ENCODE measurements around the gene LRCH1.

LRCH1 gene

DNA sequence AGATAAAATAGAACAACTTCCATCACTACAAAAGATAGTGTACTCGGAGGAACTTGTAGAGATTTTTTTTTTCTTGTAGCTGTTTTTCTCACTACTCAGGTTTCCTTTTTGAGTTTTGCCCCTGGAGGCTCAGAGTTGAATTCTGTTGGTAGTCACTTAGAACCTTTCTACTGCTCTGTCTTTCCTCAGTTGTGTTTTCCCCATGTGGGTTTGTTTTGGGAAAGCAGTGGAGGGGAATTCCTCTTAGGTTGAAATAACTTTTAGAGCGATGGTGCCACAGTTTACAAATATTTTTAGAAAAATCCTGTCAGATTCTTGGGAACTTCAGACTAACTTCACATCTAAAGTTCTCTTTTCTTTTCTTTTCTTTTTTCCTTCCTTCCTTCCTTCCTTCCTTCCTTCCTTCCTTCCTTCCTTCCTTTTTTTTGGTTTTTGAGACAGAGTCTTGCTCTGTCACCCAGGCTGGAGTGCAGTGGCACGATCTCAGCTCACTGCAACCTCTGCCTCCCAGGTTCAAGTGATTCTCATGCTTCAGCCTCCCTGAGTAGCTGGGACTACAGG lies 65.8 kb downstream of the LRCH1 start:
- no peak for DNase-seq

DNA sequence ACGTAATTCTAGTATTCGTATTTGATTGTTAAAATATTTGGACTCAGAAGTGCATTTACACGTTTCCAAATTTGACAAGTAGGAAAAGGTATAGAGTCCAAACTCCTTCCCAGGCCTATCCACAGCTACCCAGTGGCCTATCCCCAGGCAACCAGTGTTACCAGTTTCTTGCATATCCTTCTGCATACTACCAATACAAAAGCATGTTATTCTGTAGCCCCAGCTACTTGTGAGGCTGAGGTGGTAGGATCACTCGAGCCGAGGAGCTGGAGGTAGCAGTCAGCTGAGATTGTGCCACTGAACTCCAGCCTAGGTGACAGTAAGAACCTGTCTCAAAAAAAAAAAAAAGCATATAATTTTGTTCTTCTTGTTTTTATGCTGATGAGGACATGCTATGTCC lies 67.1 kb downstream of the LRCH1 start:
- no peak for DNase-seq

DNA sequence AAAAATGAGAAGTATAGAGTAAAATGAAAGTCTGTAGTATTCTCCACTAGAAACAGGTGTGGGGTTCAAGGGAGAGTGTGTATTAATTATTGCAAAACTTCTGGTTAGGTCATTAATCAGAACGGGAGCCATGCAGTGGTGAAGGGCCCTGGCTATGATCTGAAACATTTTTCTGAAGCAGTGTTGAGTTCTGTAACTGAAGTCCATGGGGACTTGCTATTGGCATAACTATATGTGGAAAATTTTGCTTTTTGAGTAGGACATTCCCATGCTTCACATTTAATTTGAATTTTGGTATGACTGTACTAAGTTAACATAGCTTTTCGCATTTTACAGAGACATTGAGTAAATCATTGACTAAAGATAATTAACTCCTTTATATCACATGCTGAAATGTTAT lies 67.5 kb downstream of the LRCH1 start:
- no peak for DNase-seq

DNA sequence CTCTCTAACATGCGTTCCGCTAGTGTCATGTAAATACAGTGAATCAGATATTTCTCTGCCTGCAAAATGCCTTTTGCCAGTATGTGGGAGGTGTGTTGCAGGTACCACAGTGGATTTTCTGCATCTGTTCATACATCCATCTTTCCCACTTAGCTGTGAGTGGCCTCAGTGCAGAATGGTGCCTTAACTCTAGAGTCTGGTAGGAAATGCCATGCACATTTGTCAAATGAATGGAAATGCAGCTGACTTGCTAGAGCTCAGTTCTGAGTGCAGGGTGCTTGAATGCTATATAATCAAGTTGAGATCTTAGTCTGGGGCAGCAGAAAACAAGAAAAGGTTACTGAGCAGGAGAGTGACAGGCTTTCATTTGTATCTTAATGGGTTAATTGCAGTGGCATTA lies 68.2 kb downstream of the LRCH1 start:
- DNase-seq = no peak

DNA sequence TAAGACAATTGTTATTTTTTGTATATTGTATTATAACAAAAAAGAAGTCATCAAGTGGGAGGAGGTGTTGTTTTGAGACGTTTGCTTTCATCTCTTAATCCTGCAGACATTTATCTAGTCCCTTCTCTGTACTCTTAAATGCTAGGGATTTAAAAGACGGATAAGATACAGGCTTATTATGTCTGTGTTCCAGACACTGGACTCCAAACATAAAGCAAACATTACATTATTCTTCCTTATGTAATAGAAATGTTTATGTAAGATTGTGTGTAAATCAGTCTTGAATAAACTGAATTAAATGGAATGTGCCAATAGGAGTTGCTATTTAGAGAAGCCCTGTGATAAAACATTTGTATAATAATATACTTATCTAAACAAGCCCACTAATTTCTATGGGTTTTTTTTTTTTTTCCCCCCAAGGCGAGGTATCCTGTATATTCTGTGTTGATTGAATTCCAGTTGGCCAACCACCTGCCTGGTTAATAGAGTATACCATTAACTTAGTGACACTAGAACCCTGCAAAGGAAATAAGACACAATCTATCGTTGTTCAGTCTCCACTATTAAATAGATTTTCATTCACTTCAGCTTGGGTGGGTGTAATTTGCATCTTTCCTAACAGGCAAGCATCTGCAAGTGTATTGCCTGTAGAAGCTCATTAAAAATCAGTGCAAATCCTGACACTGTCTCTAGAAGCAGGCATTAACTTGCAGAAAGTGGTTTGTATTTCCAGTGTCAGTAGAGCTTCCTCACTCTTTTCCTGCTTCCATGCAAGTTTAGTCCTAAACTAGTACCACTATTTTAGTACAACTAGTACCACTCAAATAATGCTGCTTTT lies 69.0 kb downstream of the LRCH1 start:
- no peak for DNase-seq

DNA sequence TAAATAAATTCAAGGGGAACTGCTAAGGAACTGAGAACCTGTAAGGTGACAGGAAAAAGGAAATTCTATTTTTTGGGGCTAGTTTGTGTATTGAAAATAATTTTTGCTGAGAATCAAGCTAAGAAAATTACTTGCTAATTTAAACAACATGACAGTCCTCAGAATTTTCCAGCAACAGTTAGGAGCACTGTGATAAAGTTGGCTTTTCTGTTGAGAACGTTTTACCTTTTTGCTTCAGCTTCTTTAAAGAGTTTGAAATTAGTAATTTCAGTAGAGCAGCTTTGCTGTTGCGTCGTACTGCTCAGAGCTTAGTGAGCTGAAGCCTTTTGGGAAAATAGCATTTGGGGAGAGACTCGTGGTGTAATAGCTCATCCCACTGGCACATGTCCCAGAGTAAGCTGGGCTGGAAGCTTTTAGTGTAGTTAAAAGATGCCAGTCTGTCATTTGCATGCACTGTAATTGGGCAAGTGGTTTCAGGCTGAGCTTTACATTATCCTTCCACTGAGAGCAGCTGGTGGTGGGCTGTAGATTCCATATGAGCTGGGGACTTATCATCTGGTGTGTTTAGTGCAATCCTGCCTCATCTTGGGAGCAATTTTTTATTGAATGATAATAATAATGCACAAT lies 69.8 kb downstream of the LRCH1 start:
- peak; percentile 39 for DNase-seq

DNA sequence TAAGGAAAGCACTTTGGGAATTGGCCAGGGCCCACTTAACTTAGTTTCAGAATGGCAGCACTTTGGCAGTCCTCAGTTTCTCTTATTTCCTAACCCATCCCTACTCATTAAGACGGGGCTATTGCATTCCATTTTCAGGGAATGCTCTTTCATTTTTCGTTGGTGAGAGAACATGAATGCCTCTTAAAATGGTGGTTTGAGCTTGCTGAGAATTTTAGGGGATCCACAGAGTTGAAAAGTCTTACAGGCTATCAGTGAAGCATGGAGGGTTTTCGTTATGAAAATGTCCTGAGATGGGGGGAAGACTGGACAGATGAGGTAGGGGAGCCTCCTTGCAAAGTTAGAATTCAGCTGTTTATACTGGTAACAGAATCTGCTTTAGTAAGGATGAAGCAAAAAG lies 71.4 kb downstream of the LRCH1 start:
- DNase-seq = no peak

DNA sequence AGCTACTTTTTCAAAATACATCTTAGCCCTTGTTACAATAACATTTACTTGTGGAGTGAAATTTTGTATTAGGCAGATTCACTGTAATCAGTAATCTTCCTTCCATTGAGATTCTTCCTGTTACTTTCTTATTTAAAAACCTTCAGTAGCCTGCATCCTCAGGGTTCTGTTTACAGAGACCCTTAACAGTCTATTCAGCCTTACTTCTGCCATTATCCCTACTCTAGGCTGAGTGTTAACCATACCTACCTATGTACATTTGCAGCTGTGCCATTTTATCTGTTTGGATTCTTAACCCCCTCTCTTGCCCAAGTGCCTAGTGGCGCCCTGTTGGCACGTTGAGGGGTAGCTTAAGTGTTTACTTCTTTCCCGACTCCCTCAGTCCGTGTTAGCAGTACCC lies 71.9 kb downstream of the LRCH1 start:
- DNase-seq = peak; percentile 57

DNA sequence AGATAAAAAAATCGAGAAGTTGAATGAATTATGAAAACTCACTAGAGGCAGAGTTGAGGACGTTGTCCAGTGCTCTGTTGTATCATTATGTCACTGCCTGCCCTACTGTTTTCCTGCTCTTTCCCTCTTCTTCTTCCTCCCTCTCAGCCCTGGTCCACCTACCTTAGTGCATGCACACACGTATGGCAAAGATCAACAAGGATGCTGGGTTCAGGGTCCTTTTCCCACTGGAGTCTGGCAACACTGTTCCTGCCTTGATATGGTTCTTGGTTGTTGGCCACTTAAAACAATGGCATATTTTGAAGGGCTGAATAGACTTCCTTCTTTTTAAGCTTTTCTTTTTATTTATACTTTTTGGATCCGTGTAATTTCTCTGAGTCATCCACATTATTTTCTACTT lies 74.5 kb downstream of the LRCH1 start:
- no peak for DNase-seq

DNA sequence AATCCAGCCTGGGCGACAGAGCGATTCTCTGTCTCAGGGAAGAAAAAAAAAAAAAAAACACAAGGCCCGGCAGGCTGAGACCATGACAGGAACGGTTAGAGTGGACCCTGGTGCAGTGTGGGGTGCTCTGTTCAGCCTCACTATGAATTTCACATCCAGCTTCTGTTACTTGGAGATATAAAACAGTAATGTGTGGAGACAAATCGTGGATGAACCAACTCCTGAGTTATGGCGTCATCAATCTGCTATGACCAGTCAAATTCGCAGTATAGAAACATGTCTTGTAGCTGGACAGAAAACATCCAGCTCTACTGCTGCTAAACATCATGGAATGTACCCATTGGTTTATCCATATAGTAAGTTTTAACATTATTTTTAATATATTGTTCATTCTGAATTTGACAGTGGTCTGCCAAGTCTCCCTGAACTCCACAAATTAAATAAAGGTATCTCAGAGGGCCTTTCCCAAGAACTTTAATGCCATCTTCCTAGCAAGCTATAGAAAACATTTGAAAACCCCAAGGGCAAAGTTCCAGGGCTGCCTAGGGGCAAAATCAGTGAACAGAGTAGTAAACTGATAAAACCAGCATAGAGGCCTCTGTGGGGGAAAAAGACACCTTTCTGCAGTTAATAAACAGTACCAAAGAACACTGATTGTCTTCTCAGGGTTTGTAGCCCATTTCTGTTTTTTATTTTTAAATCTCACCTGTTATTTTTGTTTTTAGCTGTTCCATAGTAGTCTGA lies 75.8 kb downstream of the LRCH1 start:
- no peak for DNase-seq

DNA sequence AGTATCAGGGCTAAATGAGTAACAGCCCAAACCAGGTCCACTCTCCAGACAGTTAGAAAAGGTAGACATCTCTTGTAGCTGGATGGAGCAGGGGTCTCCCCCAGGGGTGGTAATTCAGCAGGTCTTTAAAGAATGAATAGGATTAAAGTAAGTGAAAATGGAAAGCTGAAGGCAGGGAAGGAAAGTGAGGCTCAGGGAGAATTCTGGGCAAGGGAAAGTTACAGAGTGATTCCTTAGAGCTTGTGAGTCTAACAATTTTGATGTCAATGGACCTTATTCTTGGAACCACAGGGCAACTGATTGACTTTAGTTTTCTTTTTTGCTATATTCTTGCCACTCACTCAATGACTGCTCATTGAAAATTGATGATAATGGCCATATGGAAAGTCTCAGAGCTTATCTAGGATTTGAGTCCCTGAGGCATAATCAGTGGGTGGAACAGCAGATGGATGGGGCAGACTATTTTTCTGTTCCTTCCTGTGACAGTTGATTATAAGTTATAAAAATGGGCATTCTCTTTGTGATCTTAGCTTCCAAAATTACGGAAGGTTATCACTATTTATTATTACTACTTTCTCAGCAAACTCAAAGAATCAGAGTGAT lies 76.9 kb downstream of the LRCH1 start:
- DNase-seq = no peak

DNA sequence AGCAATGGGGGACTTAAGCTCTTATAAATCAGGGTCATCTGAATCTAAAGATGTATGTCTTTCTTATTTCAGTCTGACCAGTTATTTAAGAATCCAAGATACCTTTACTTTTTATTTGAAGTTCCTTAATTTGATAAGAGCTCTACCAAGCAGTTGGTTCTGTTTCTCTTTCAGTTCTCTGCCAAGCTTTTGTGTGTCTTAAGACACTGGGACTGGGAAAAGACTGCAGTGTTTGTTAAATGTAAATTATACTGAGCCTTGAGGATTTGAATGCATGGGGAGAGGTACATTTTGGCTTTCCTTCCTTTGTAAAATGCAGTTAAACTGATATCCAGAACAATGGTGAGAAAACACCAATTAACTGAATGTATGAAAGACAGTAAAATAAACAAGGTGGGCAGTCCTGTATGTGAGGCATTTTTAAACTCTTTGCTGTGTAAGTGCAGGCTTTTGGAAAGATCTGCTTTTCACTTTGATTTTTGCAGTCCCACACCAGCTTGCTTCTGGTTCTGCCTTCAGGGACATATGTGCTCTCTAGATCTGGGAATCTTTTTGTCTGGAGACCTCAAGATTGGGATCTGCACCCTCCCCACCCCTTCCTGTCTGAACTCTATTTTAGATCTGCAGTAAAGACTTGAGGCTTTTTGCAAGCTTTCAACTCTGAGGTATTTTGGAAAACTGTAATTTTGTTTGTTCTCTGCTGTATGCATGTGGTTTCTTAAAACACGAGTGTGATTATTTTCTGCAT lies 77.6 kb downstream of the LRCH1 start:
- no peak for DNase-seq

DNA sequence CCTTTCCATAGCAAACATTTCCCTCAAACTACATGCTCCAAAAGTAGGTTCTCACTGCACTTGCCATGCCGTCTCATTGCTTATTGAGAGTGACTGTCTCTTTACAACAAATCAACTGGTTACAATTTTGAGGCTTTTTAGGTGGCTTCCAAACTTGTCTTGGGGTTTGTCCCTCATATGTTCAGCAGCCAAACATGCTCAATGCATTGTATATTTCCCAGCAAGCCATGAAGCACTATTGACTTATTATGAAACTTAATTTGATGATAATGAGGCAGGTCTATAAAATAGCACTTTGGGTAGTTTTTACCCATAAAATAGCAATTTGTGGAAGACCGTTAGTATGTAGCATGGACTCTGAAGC lies 78.2 kb downstream of the LRCH1 start:
- DNase-seq = no peak

DNA sequence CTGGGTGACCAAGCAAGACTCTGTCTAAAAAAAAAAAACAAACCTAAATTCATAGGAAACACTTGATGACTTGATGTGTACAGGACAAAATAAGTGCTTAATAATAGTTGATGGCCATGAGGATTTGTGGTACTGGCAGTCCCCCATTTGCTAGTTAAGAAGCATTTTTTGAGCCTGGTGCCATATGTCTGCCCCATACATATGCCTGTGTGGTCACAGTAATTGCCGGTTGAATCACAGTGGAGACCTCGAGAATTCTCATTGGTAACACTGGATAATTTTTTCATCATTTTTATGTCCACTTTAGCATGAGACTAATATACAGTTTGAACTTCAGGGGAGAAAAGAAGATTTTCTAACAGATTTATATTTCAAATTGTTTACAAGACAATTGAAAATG lies 79.2 kb downstream of the LRCH1 start:
- DNase-seq = no peak

DNA sequence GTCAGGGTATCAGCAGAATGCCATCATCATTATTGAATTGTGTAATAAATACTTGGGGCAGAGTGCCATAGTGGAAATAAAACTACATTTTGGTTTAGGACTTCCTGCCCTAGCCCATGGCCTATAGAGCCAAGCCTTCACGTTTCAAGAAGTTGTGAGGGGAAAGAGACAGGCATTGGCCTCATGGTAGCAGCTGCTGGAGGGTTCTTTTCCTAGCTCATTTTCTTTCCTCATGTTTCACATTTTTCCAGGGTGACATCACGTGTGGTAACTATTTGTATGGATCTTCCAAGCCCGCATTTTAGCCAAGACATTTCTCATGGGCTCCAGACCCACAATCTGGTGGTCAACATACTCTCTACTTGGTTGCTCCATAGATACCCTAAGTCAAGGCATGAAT lies 80.4 kb downstream of the LRCH1 start:
- no peak for DNase-seq

DNA sequence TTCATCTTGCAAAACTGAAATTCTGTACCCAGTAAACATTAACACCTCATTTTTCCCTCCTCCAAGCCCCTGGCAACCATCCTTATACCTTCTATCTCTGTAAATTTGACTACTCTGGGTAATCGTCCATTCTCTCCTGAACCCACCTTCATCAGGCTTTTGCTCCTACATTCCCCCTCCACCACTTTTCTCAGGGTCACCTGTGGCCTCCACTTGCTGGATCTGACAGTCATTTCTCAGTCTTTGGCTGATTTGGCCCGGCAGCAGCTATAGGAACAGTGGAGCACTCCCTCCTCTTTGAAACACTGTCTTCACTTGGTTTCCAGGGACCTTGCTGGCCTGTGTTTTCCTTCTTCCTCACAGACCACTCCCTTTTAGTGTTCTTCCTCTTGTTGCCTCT lies 83.5 kb downstream of the LRCH1 start:
- no peak for DNase-seq

DNA sequence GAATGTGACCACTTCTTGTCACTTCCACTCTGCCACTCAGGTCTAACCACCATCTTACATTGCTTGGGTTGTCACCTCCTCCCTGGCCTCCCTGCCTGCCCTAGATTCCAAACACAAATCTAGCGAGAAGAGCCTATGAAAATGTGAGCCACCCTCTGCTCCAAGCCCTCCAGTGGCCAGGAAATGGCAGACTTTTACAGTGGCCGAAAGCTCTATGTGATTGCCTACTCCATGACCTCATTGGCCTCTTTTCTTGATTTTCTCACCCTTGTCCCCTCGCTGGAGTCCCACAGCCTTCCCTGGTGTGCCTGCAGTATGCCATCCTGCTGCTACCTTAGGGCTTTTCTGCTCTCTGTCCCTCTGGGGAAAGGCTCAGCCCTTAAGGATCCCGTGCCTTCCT lies 84.2 kb downstream of the LRCH1 start:
- DNase-seq = no peak

DNA sequence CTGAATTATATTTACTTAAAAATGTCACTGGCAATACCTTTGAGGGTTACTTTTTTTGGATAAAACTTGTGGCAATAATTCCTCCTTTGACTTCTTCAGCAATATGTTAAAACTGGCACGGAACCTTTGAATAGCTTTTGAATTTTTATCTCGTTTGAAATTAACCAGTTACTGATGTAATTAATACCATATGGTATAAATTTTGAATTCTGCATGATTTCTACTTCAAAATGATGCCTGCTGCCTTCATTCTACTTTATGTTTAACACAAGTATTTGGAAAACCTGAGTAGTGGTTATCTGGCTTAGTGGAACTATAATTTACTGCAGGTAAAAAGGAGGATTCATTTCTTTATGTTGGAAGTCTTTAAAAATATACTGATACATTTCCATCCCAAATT lies 85.3 kb downstream of the LRCH1 start:
- no peak for DNase-seq

DNA sequence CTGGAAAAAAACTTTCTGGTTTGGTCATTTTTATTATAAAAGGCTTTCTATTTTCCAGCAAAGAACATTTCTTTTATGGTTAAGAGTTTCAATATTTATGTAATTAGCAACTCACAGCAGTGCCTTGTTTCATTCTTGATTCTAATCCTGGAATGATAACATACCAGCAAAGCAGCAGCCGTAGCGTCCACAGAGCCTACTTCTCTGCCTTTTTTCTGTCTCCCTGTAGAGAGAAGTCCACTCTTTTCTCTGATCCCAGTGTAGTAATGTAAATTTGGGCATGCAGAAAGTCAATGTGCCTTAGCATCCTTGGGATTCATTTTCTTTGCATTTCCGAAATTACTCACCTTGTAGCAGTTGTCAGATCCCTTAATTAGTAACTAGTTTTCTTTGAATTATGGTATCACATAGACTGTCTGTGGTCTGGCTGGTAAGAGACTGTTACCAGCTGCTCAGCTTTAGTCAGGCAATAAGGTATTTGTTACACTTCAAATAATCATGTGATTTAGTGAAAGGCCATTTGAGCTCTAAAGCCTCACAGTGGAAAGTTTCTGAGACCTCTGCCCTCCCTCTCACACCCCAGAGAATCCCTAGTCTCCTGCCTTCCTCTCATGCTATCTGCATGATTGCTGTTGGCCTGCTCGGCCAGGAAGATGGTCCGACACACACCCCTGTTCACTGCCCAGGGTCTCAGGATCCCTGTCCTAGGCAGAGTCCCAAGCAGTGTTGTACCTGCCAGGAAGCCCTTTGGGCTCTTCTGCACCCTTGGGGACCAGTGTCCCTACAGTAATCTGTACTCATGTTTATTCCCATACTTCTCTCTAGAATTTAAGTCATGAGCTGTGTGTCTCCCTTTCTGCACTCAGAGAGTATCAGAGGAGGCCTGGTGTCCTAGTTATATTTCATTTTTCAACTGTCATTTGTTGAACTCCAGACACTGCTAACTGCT lies 86.3 kb downstream of the LRCH1 start:
- no peak for DNase-seq

DNA sequence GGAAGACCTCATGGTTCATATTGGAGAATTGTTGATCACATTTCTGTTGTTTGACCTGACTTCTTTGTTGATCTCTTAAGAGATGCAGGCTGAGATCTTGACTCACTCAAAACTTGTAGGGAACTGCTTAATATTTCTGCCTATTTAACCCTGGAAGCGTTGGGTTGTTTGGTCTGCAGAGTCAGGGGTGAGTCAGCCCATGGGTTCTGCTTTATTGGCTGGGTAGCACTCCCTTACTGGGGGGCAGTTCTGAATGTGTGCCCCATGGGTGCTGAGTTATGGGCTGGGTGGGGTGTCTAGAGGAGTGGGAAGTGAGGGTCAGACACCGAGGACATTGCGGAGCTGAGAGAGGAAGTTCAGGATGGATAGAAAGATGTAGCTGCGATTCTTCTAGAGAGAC lies 87.9 kb downstream of the LRCH1 start:
- DNase-seq = no peak

DNA sequence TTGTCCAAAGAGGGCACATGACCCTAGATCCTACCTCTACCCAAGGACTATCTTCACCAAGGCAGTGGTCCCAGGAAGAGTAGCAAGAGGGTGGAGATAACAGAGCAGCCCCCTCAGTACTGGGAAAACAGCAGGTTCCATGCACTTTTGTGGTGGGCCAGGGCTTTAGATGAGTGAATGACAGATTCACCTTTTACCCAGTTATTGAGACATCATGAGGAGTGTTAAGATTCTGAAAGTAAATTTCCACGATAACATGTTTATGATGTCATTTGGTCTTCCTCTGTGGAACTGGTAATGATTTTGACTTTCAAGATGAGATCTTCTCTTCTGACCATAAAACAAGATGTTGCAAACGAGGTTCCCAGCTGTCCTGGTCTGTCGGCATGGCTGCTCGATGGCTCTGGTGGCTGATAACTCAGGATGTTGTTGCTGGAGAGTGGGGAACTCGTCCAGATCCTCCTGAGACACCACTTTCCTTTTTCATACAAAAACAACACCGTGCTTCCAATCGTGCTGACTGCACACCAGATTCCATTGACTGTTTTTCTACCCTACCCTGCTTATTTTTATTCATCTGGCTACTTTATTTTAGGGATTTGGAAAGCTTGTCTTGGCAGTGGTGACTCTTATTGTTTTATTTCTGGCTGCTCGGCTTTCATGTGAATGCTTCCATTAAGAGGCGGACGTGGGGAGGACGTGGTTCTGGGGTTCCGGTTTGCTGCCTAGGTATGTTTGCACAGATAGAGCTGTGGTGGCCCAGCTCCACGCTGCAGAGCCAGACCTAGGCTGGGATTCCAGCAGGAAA lies 88.5 kb downstream of the LRCH1 start:
- DNase-seq = no peak
